PFSK-1 (cell line): ENCODE data around the gene HELZ.

Source experiments
- POLR2AphosphoS5 ChIP-seq: IDR thresholded peaks from 2 replicates; pipeline ENCODE4 v1.6.1; 2012; ENCODE audit warnings: low read depth, mild to moderate bottlenecking, control low read depth, low read length, moderate library complexity
- SIN3A ChIP-seq: IDR thresholded peaks from 2 replicates; pipeline ENCODE4 v1.6.1; 2012; ENCODE audit warnings: mild to moderate bottlenecking, low read length, moderate library complexity, borderline replicate concordance; ENCODE audit not compliant: insufficient read depth

DNA sequence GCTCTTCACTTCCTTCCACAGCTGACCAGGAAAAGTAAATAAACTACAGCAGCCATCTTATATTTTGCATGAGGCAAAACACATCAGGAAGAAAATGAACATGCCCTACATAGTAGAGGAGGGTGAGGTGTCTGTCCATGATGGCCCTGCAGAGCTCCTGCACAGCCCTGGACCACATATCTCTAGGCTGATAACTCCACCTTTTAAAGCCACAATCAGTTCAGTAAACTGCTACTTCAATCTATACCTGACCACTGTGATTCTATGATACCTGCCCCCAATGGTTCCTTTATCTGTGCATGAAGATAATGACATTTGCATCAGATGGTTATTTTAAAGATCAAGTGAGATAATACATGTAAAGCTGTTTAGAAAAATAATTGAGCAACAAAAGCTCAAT lies 82.2 kb downstream of the HELZ start:
- TF ChIP-seq POLR2AphosphoS5 = no peak
- no peak for TF ChIP-seq SIN3A
